ENCODE data around the gene DIAPH1. TPM values are rescaled to one million over a fixed set of nuclear protein-coding genes. Genes with fewer than 3 reads are reported as not detected.

Gene DIAPH1
- total and polyA plus RNA-seq, 5 experiments from 2014 or later: 87.4 to 183 (median 105) TPM

DNA sequence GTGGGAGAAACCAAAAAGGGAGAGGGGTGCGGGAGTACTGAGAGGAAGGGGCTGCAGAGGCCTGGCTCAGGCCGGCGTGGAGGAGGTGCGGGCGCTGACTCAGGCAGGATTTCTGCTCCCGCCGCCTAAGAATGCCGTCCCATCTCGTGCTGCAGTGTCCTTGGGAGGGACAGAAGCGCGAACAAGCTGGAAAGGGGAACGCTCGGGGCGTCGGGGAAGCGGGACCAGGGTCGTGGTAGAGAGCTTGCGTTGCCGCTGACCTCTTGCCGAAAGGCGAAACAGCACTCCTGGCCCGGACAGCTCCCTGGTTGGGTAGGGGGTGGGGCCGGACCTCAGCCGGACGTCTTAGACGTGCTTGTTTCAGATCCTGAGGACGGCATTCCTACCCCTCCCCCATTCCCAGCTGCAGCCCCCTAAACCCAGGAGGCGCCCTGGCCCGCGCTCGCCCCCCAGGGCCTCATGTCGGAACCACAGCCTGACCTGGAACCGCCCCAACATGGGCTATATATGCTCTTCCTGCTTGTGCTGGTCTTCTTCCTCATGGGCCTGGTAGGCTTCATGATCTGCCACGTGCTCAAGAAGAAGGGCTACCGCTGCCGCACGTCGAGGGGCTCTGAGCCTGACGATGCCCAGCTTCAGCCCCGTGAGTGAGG, 19.1 kb upstream of the DIAPH1 start:
- POLR2A ChIA-PET: interaction anchor here (0.5 to 6.8 kb wide), 16 partner anchors 10 to 331 kb away, joined by 3 to 107 read pairs (median 8); partner anchors contain the start of genes DELE1, DIAPH1, FCHSD1 and RNF14
- ATAC-seq (peak; percentile 50 to 63), DNase-seq (peak; percentile 43 to 84 (median 62))
- Mint-ChIP-seq H3K27ac (peak overlapping the region; percentile 19 to 96 (median 90)), H3K4me1 (peaks cover 21 to 48% (median 37%) of the 10 kb centered on the region in 4 donors), H3K9me3 (no peaks in the 10 kb centered on the region), H3K36me3 (peaks cover 0 to 23% (median 2%) of the 10 kb centered on the region in 3 donors), H3K4me3 (peak overlapping the region; percentile 82 to 97 (median 92)), H3K27me3 (no peaks in the 10 kb centered on the region)

- Mint-ChIP-seq H3K27ac (peak overlapping the region; percentile 19 to 96 (median 90)), H3K4me1 (peaks cover 23 to 55% (median 39%) of the 10 kb centered on the region in 4 donors), H3K4me3 (peak overlapping the region; percentile 82 to 97 (median 92)), H3K9me3 (no peaks in the 10 kb centered on the region), H3K36me3 (peaks cover 0 to 23% (median 6%) of the 10 kb centered on the region in 3 donors), H3K27me3 (no peaks in the 10 kb centered on the region)
- DNase-seq (peak in 9 of 10 donors; percentile 25 to 72 (median 55)), ATAC-seq (peak; percentile 64 to 68)
- POLR2A ChIA-PET: interaction anchor here (0.8 to 6.8 kb wide), 19 partner anchors 9 to 331 kb away, joined by 3 to 107 read pairs (median 7); partner anchors contain the start of genes DELE1, DIAPH1, FCHSD1 and RNF14
Measured at GRCh38 chr5:141637123-141637766, 18.4 kb upstream of the DIAPH1 start.

DNA sequence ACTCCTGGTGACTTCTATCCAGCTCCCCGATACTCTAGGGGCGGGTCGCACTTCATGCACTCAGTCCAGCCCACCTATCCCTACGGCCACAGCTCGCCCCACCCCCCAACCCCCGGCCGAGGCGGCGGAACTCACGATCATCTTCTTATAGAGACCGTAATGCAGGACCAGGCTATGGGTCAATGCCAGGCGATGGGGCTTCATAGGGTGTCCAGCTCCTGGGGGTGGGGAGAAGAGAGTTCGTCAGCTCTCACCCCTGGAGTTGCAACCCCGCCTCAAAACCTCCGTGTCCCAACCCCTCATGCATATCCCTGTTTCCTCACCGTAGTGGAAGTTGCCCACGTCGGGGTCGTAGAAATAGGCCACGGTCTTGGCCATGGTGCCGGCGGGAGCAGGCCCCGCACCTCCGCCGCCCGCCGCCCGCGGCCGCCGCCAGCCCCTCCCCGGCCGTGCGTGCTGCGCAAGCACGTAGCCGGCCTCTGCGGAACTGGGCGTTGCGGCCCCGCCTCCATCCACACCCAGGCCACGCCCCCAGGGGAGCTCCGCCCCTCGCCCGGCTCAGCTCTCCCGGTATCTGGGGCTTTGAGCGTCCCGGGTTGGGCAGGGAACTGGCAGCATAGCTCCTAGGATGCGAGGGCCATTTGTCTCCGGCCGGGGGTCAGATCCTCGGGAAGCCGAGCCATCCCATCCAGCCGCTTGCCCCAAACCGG, 17.8 kb upstream of the DIAPH1 start, which contains the start of the genes HDAC3 and RELL2:
Gene HDAC3 (minus strand): TSS at position 437 of the 710 bp plus-strand sequence. CDS start 59 bp downstream, at position 378.
Gene RELL2 (plus strand): TSS at position 585 of the 710 bp plus-strand sequence. CDS start 1,229 bp downstream, outside the sequence.
- Mint-ChIP-seq H3K27me3 (no peaks in the 10 kb centered on the region), H3K27ac (peak within 1 kb of the TSS; percentile 31 to 97 (median 92)), H3K9me3 (no peaks in the 10 kb centered on the region), H3K4me1 (peaks cover 23 to 50% (median 39%) of the 10 kb centered on the region in 4 donors), H3K4me3 (peak within 1 kb of the TSS; percentile 85 to 97 (median 92)), H3K36me3 (peaks cover 0 to 23% (median 6%) of the 10 kb centered on the region in 3 donors)
- peak; percentile 86 to 97 (median 94) for DNase-seq
- POLR2A ChIA-PET: interaction anchor here (0.7 to 6.8 kb wide), 20 partner anchors 8 to 332 kb away, joined by 3 to 107 read pairs (median 6); partner anchors contain the start of genes DELE1, DIAPH1, FCHSD1 and RNF14
- ATAC-seq: peak; percentile 73 to 83

DNA sequence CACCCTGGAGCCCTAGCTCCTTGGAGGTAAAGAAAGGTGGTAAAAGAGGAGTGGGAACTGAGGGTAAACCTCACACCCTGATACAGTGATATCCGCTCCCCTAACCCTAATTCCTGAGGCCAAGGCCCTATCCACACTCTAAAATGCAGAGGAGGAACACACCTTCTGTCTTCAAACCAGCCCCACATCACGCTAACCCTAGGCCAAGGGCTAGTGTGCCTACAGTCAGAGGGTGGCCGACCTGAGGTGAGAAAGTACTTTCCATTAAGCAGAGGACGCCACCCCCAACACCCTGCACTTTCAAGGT, 17.3 kb upstream of the DIAPH1 start:
- ATAC-seq: no peak
- Mint-ChIP-seq H3K27ac (peak overlapping the region; percentile 31 to 97 (median 91)), H3K9me3 (no peaks in the 10 kb centered on the region), H3K4me1 (peaks cover 23 to 50% (median 39%) of the 10 kb centered on the region in 4 donors), H3K27me3 (no peaks in the 10 kb centered on the region), H3K4me3 (peak overlapping the region; percentile 85 to 97 (median 92)), H3K36me3 (peaks cover 0 to 26% (median 6%) of the 10 kb centered on the region in 3 donors)
- POLR2A ChIA-PET: interaction anchor here (0.7 to 6.8 kb wide), 15 partner anchors 8 to 333 kb away, joined by 3 to 107 read pairs (median 7); partner anchors contain the start of genes DIAPH1, FCHSD1, RNF14 and TAF7
- DNase-seq: peak in 2 of 10 donors; percentile 21 to 41

DNA sequence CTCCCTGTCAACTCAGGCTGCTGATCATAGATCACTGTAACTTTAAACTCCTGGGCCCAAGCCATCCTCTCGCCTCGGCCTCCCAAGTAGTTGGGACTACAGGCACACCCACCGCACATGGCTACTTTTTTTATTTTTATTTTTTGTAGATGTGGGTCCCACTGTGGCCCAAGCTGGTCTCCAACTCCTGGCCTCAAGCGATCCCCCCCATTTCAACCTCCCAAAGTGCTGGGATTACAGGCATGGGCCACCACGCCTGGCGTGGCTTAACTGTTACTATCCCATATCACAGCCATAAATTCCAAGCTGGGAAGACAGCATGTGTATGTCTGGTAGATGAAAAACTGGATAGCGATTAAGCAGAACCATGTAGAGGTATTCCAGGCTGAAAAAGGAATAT, 16.8 kb upstream of the DIAPH1 start:
- DNase-seq (no peak), ATAC-seq (no peak)
- Mint-ChIP-seq H3K36me3 (peaks cover 0 to 24% (median 4%) of the 10 kb centered on the region in 3 donors), H3K4me1 (peaks cover 23 to 50% (median 39%) of the 10 kb centered on the region in 4 donors), H3K27me3 (no peaks in the 10 kb centered on the region), H3K27ac (peak overlapping the region in 9 of 10 donors; percentile 31 to 97 (median 91)), H3K9me3 (no peaks in the 10 kb centered on the region), H3K4me3 (peak overlapping the region; percentile 85 to 97 (median 92))
- POLR2A ChIA-PET: interaction anchor here (0.7 to 6.8 kb wide), 9 partner anchors 11 to 315 kb away, joined by 3 to 107 read pairs (median 9); partner anchors contain the start of genes DIAPH1, FCHSD1 and TAF7

- H3K27me3 Mint-ChIP-seq: no peaks in the 10 kb centered on the region
- peaks cover 25 to 50% (median 39%) of the 10 kb centered on the region in 4 donors for H3K4me1 Mint-ChIP-seq
- H3K36me3 Mint-ChIP-seq: peaks cover 0 to 33% (median 6%) of the 10 kb centered on the region in 3 donors
- POLR2A ChIA-PET: interaction anchor here (0.5 to 6.8 kb wide), 3 partner anchors 14 to 1330 kb away, joined by 3 to 107 read pairs (median 36); partner anchors contain the start of genes DIAPH1 and FCHSD1
- peak overlapping the region in 9 of 10 donors; percentile 85 to 97 (median 92) for H3K4me3 Mint-ChIP-seq
- H3K9me3 Mint-ChIP-seq: no peaks in the 10 kb centered on the region
- ATAC-seq (no peak), DNase-seq (no peak)
- H3K27ac Mint-ChIP-seq: peak overlapping the region in 4 of 10 donors; percentile 15 to 74 (median 59)
Measured at GRCh38 chr5:141634720-141635119, 15.9 kb upstream of the DIAPH1 start.

DNA sequence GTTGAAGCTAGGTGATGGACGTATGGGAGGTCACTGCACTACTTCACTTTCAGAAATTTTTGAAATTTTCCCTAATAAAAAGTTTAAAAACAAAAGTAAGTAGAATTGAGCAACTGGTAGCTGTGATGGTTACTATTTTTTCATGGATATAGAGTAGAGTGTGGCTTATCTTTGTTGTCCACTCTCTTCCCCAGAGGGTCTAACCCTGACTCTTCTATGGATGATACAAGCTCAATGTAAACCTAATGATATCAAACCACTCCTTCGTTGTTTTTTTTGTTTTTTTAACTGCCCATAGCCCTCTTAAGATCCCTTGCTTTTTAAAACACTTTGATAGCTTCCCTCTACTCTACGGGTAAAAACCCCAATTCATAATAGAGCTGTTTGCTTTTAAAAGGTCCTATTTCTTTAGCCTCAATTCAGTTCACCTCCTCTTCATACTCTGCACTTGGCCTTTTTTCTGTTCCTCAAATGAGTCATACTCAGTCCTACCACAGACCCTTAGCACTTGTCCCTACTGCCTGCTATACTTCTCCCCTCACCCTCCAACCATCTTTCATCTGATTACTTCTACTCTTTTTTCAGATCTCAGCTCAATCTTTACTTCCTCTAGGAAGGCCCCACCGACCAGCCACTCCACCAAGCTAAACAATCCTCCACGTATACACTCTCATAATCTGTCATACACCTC, 15.2 kb upstream of the DIAPH1 start:
- POLR2A ChIA-PET: interaction anchor here (0.6 to 0.8 kb wide), 4 partner anchors 8 to 69 kb away, joined by 3 to 5 read pairs (median 4); no protein-coding TSS in a partner anchor
- Mint-ChIP-seq H3K27me3 (no peaks in the 10 kb centered on the region), H3K36me3 (peaks cover 0 to 40% (median 6%) of the 10 kb centered on the region in 3 donors), H3K27ac (peak overlapping the region in 6 of 10 donors; percentile 1 to 70 (median 42)), H3K4me3 (peak overlapping the region in 6 of 10 donors; percentile 2 to 97 (median 28)), H3K4me1 (peaks cover 27 to 48% (median 39%) of the 10 kb centered on the region in 4 donors), H3K9me3 (no peaks in the 10 kb centered on the region)
- ATAC-seq (no peak), DNase-seq (no peak)

GRCh38 chr5:141632650-141633049, 13.8 kb upstream of the DIAPH1 start:
- Mint-ChIP-seq H3K4me3 (no peak overlapping the region), H3K4me1 (peaks cover 26 to 40% (median 30%) of the 10 kb centered on the region in 4 donors), H3K27me3 (no peaks in the 10 kb centered on the region), H3K9me3 (no peaks in the 10 kb centered on the region), H3K27ac (no peak overlapping the region), H3K36me3 (peaks cover 0 to 53% (median 6%) of the 10 kb centered on the region in 3 donors)
- DNase-seq (no peak), ATAC-seq (no peak)
- POLR2A ChIA-PET: interaction anchor here (1.6 kb wide), 1 partner anchor 34 kb away, joined by 3 read pairs; no protein-coding TSS in a partner anchor

DNA sequence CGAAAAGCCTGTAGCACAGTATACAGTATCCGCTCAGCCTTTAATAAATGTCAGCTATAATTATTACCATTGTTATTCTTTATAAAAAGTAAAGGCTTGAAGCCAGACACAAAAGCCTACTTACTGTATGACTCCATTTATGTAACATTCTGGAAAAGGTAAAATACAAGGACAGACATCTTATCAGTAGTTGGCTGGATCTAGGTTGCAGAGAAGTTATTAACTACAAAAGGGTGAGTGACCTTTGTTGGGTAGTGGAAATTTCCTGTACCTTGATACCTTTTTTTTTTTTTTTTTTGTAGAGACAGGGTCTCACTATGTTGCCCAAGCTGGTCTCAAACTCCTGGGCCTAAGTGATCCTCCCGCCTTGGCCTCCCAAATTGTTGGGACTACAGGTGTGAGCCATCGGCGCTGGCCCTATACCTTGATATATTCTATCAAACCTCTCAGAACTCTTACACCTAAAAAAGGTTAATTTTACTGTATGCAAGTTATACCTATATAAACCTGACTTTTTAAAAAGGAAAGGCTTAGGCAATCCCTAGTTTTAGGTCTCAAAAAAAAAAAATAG, 11.9 kb upstream of the DIAPH1 start:
- Mint-ChIP-seq H3K27me3 (no peaks in the 10 kb centered on the region), H3K4me1 (peaks cover 20 to 32% (median 28%) of the 10 kb centered on the region in 4 donors), H3K9me3 (no peaks in the 10 kb centered on the region), H3K36me3 (peaks cover 3 to 69% (median 8%) of the 10 kb centered on the region in 3 donors), H3K27ac (no peak overlapping the region), H3K4me3 (no peak overlapping the region)
- ATAC-seq (no peak), DNase-seq (no peak)
- POLR2A ChIA-PET: interaction anchor here (0.7 to 1.1 kb wide), 3 partner anchors 14 to 38 kb away, joined by 3 to 8 read pairs (median 6); no protein-coding TSS in a partner anchor

DNA sequence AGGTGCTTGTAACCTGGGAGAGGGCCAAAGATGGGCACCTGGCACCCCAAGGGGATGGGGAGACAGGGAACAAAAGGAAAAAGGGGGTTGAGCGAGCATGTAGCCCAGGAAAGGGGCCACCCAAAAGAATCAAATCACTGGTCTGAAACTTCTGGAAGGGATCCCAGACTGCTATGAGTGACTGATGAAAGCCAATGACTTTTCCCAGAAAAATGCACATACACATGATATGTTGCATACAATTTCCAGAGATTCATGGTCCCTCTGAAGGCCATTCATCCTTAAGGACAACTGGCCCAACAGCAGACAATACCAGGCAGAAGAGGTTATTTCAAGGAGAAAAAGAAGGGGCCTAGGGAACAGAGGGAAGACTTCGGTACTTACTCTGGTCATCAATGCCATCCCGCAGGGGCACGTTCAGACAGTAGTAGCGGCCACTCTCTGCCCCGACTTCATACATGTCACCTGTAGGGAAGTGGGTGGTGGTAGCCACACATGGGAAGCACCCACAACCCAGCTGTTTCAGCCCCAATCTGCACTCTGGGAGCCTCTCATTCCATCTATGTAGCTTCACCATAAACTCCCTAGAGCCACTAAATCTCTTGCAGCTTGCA, 9.5 kb upstream of the DIAPH1 start:
- Mint-ChIP-seq H3K27ac (peak overlapping the region in 4 of 10 donors; percentile 12 to 56 (median 37)), H3K36me3 (peaks cover 8 to 83% (median 10%) of the 10 kb centered on the region in 3 donors)

More for the DNA sequence above, 9.5 kb upstream of the DIAPH1 start:
- Mint-ChIP-seq H3K4me3 (no peak overlapping the region), H3K27me3 (no peaks in the 10 kb centered on the region), H3K9me3 (no peaks in the 10 kb centered on the region), H3K4me1 (peaks cover 5 to 18% (median 12%) of the 10 kb centered on the region in 4 donors)
- POLR2A ChIA-PET: interaction anchor here (0.8 to 2.0 kb wide), 2 partner anchors 9 kb away, joined by 3 to 9 read pairs; partner anchors contain the start of genes HDAC3 and RELL2
- ATAC-seq (no peak), DNase-seq (no peak)

Measured in naive thymus-derived CD8-positive, alpha-beta T cell (primary cell).